Ishikawa (cell line): ENCODE data around the gene POU5F1.

Experiments used
- CEBPB ChIP-seq: IDR thresholded peaks from 2 replicates; pipeline ENCODE4 v1.6.1; 2012
- CREB1 ChIP-seq: IDR thresholded peaks from 2 replicates; pipeline ENCODE4 v1.6.1; 2012; ENCODE audit warnings: low read depth
- EGR1 ChIP-seq: IDR thresholded peaks from 2 replicates; pipeline ENCODE4 v1.6.1; 2012
- EP300 ChIP-seq: IDR thresholded peaks from 2 replicates; pipeline ENCODE4 v1.6.1; 2012; ENCODE audit warnings: borderline replicate concordance
- FOXM1 ChIP-seq: IDR thresholded peaks from 2 replicates; pipeline ENCODE4 v1.6.1; 2012; ENCODE audit warnings: low read depth, borderline replicate concordance
- NFIC ChIP-seq: IDR thresholded peaks from 2 replicates; pipeline ENCODE4 v1.6.1; 2012
- RAD21 ChIP-seq: IDR thresholded peaks from 2 replicates; pipeline ENCODE4 v1.6.1; 2012; ENCODE audit warnings: low read depth
- TAF1 ChIP-seq: IDR thresholded peaks from 2 replicates; pipeline ENCODE4 v1.6.1; 2012; ENCODE audit warnings: low read depth, mild to moderate bottlenecking
- TCF12 ChIP-seq: IDR thresholded peaks from 2 replicates; pipeline ENCODE4 v1.6.1; 2012; ENCODE audit warnings: low read depth
- TEAD4 ChIP-seq: IDR thresholded peaks from 2 replicates; pipeline ENCODE4 v1.6.1; 2012
- YY1 ChIP-seq: IDR thresholded peaks from 2 replicates; pipeline ENCODE4 v1.6.1; 2012; ENCODE audit warnings: low read depth
- ZBTB7A ChIP-seq: IDR thresholded peaks from 2 replicates; pipeline ENCODE4 v1.6.1; 2012; ENCODE audit warnings: low read depth
- TF ChIP-seq, protein P1 (sequence below): IDR thresholded peaks from 2 replicates; pipeline ENCODE4 v1.6.1; 2012; ENCODE audit warnings: low read depth, mild to moderate bottlenecking
- TF ChIP-seq, protein P2 (sequence below): IDR thresholded peaks from 2 replicates; pipeline ENCODE4 v1.6.1; 2012
- TF ChIP-seq, protein P3 (sequence below): IDR thresholded peaks from 2 replicates; pipeline ENCODE4 v1.6.1; 2012

The POU5F1 gene

DNA sequence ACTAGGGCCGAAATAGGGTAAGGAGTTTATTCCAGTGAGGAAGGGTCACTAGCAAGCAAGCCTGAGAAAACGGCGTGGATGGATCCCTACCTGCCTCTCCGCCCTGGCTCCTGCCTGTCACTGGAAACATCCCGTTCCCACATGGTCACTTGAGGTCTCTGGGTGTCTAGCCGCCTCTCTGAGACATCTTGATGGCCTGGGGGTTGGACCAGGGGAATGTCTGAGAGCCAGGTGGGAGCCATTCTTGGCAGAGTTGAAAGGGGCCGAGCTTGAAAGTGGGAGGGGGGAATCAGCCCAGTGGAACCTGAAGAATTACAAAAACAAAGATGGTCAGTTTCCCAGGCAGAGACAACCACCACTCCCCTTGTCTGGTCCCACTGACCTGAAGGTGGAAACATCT is 13.8 kb downstream of the POU5F1 start:
- TF ChIP-seq CEBPB (no peak), TAF1 (no peak), RAD21 (no peak), YY1 (no peak), NFIC (no peak), TCF12 (no peak), FOXM1 (no peak), EP300 (no peak), CREB1 (no peak), EGR1 (no peak), TEAD4 (no peak), ZBTB7A (no peak)
- TF ChIP-seq, protein P1, sequence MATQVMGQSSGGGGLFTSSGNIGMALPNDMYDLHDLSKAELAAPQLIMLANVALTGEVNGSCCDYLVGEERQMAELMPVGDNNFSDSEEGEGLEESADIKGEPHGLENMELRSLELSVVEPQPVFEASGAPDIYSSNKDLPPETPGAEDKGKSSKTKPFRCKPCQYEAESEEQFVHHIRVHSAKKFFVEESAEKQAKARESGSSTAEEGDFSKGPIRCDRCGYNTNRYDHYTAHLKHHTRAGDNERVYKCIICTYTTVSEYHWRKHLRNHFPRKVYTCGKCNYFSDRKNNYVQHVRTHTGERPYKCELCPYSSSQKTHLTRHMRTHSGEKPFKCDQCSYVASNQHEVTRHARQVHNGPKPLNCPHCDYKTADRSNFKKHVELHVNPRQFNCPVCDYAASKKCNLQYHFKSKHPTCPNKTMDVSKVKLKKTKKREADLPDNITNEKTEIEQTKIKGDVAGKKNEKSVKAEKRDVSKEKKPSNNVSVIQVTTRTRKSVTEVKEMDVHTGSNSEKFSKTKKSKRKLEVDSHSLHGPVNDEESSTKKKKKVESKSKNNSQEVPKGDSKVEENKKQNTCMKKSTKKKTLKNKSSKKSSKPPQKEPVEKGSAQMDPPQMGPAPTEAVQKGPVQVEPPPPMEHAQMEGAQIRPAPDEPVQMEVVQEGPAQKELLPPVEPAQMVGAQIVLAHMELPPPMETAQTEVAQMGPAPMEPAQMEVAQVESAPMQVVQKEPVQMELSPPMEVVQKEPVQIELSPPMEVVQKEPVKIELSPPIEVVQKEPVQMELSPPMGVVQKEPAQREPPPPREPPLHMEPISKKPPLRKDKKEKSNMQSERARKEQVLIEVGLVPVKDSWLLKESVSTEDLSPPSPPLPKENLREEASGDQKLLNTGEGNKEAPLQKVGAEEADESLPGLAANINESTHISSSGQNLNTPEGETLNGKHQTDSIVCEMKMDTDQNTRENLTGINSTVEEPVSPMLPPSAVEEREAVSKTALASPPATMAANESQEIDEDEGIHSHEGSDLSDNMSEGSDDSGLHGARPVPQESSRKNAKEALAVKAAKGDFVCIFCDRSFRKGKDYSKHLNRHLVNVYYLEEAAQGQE = no peak
- TF ChIP-seq, protein P2, sequence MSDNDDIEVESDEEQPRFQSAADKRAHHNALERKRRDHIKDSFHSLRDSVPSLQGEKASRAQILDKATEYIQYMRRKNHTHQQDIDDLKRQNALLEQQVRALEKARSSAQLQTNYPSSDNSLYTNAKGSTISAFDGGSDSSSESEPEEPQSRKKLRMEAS = no peak
- TF ChIP-seq, protein P3, sequence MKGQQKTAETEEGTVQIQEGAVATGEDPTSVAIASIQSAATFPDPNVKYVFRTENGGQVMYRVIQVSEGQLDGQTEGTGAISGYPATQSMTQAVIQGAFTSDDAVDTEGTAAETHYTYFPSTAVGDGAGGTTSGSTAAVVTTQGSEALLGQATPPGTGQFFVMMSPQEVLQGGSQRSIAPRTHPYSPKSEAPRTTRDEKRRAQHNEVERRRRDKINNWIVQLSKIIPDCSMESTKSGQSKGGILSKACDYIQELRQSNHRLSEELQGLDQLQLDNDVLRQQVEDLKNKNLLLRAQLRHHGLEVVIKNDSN = no peak

DNA sequence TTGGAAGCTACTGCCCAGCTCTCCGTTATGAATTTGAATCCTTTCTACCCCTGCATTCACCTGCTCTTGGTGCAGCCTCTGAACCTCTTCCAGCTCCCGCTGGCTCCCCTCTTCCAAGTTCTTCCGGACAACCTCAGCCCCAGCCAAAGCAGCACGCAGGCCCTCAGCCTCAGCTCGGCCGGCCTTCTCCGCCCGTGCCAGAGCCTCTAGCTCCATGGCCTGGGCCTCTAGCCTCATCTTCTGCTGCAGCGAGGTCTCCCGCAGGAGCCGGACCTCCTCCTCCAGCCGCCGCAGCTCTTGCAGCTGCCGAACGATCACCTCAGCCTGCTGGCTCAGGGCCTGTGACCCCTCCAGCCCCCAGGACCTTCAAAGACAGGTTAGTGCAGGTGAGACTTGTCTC is 16.0 kb downstream of the POU5F1 start:
- TF ChIP-seq ZBTB7A = no peak
- TF ChIP-seq NFIC = no peak
- TF ChIP-seq CEBPB = no peak
- no peak for TF ChIP-seq EGR1
- no peak for TF ChIP-seq RAD21
- no peak for TF ChIP-seq CREB1
- TF ChIP-seq, protein P2 = no peak
- TF ChIP-seq, protein P3 = no peak
- no peak for TF ChIP-seq YY1
- TF ChIP-seq, protein P1 = no peak
- no peak for TF ChIP-seq TEAD4
- TF ChIP-seq FOXM1 = no peak
- no peak for TF ChIP-seq TCF12
- TF ChIP-seq EP300 = no peak
- TF ChIP-seq TAF1 = no peak

DNA sequence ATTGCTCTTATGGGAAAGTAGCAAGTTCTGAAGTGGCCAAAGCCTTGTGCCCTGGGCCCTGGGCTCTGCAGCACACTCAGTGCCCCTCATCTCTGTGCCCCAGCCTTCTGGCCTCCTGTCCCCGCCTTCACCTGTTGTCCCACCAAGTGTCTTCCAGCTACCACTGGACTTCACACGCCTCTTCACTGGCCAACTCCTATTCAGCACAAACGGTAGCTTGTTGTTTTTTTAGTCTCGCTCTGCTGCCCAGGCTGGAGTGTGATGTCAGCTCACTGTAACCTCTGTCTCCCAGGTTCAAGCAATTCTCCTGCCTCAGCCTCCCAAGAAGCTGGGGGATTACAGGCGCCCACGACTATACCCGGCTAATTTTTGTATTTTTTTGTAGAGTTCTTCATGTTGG is 17.7 kb downstream of the POU5F1 start:
- TF ChIP-seq NFIC (no peak), TAF1 (no peak)
- TF ChIP-seq, protein P1 = no peak

DNA sequence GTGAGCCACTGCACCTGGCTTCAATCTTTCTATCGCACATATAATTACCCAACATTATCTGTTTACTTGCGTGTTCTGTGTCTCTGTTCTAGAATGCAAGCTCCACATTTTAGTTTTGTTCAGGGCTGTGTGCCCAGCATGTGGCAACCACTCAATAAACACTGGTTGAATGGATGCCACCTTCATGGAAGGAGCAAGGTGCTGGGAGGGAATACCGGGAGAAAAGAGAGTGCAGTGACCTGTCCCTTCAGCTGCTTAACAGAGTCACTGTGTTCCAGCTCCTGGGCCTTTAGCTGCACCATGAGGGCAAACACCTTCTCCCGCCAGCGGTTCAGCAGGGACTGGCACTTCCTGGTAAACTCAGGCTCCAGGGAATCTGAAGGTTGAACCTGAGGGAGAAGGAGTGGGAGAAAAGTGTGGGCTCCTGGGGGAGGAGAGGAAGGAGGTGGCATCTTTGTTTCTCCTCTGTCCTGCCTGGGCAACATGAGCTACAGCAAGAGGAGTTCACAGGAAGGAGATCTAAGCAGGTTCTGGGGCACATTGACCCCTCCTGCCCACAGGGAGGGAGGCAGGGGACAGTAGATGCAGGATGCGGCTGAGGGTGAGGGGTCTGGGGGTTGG is 20.5 kb downstream of the POU5F1 start:
- TF ChIP-seq TEAD4 (no peak), RAD21 (no peak), TAF1 (no peak), EP300 (no peak), TCF12 (no peak), EGR1 (no peak), FOXM1 (no peak), ZBTB7A (no peak), YY1 (no peak)

DNA sequence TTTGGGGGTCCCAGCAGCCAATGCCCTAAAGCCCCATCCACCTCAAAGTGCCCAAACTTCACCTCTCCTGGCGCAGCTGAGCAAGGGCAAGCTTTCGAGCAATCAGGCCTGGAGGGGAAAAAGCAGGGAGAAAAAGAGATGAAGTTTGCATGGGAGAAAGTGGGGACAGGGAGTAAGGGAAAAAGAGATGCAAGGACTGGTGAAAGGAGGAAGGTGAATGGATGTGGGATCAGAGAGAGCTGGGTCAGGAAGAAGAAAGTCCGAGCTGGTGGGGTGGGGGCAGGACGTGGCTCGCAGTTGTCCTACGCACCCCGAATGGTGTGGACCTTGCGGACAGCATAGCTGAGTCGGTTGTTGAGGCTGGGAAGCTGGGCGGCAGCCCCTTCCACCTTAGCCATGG is 25.1 kb downstream of the POU5F1 start:
- TF ChIP-seq TEAD4 (no peak), YY1 (no peak), FOXM1 (no peak), TCF12 (no peak), CREB1 (no peak), NFIC (no peak), EGR1 (no peak), ZBTB7A (no peak)
- TF ChIP-seq, protein P1 = no peak
- TF ChIP-seq, protein P3 = no peak
